SKM-1 treated with dmso at 0.1 percent for 144 hours (cell line): ENCODE results near the gene FAXDC2.

Experiments used
- DNase-seq: peaks from one replicate; lab custom pipeline; 2025; ENCODE audit not compliant: unreplicated experiment; lab: John Stamatoyannopoulos, UW

Gene FAXDC2

DNA sequence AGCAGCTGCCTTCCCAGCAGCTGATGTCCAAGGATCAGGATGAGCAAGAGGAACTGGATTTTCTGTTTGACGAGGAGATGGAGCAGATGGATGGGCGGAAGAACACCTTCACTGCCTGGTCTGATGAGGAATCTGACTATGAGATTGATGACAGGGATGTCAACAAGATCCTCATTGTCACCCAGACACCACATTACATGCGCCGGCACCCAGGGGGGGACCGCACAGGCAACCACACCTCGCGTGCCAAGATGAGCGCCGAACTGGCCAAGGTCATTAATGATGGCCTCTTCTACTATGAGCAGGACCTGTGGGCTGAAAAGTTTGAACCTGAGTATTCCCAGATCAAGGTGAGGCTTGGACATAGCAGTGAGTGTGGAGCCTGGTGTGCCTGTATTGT lies 48.4 kb downstream of the FAXDC2 start:
- no peak for DNase-seq

DNA sequence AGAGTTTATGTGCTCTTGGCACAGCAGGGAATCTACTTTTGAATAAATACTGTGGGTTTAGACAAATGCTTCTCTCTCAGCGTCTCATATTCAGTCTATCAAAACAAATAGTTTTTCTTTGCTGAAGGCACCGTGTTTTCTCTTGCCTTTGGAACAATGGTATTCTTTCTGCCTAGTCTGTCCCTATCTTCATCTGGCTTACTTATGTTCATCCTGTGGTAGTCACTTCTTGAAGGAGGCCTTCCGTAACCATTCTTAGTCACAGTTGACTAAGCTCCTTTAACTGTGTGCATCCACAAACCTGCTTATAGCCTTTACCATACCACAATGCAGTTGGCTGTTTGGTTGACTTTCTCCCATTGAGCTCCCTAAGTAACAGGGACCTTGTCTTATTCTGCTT lies 49.3 kb downstream of the FAXDC2 start:
- no peak for DNase-seq

DNA sequence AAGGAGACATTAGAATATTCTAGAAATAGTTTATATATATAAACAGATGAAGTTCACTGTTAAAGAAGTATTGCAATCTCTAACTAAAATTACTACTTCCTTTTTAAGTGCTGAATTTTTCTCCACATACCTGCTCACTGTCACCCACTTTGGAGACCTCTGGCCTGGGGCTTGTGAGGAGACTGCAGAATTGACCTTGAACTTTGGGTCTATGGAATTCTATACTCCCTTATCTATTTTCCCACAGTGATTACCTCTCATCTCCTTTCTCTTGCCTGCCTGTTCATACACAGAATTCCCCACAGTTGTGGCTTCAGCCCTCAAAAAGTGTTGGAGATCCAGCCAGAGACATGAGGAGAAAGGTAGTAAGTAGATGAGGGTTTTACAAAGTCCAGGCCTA lies 49.8 kb downstream of the FAXDC2 start:
- no peak for DNase-seq

DNA sequence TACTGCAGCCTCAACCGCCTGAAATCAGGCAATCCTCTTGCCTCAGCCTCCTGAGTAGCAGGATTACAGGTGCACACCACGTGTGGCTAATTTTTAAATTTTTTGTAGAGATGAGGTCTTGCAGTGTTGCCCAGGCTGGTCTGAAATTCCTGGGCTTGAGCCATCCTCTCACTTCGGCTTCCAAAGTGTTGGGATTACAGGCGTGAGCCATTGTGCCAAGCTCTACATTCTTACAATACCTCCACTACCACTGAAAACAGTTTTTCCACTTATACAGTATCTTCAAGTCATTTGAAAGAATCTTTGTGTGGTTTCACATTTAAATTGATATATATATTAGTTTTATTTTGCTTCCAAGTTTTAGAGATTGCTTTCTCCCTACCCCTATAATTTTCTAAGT lies 52.6 kb downstream of the FAXDC2 start:
- no peak for DNase-seq

DNA sequence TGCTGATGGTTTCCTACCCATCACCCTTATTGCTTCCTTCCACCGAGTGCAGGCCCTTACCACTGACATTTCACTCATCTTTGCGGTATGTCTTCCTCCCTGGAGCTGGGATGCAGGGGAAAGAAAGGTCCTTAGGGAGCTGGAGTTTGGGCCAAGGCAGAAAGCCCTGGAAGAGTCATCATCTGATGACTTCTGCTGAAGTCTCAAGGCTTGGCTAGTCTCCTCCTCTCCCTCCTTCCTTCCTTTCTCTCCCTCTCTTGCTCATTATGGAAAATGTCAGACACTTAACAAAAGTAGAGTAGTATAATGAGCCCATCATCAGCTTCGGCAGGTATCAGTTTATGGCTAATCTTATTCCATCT lies 55.2 kb downstream of the FAXDC2 start:
- no peak for DNase-seq

- DNase-seq, result no peak
Observed at GRCh38 chr5:154794525-154795234, 55.7 kb downstream of the FAXDC2 start.

DNA sequence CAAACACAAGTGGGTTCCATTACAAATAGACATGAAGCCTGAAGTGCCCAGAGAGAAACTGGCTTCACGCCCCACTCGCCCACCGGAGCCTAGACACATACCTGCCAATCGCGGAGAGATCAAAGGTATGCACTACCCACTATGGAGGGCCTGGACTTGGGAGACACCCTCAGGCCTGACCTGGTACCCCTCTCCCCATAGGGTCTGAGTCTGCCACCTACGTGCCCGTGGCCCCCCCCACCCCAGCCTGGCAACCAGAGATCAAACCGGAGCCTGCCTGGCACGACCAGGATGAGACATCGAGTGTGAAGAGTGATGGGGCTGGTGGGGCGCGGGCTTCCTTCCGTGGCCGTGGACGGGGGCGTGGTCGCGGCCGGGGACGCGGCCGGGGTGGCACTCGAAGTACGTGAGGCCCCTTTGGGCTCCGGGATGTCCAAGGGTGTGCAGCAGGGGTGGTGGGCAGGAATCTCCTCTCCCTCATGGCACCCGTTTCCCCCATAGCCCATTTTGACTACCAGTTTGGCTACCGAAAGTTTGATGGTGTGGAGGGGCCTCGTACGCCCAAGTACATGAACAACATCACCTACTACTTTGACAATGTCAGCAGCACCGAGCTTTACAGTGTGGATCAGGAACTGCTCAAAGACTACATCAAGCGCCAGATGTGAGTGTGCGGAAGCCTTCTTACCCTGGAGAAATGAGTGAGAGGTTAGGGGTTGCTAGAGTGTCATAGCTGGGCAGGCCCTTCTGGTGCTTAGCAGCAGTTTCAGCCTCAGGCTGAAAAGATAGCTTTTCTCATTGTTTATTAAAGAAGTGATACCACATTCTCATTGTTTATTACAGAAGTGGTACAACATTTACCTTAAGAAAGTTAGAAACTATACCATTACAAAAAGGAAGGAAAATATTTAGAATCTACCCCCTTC lies 56.5 kb downstream of the FAXDC2 start:
- no peak for DNase-seq

- no peak for DNase-seq
Observed at GRCh38 chr5:154791535-154791934, 58.9 kb downstream of the FAXDC2 start.

DNA sequence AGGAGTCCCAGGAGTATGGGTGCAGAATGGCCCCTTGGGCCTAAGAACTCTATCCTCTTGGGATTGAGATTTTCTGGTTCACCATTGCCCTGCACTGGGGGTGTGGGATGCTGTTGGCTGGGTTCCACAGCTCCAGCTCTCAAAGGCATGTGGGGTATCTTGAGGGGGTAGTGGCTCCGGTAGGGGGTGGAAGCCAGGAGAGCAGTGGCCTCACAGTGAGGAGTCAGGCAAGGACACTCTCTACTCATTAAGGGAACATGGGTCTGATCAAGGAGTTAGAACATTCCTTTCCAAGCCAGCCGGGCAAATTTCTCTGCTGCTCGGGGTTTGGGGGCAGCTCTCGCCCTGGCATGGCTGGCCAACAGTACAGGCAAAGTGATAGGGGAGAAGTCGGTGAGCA lies 62.2 kb downstream of the FAXDC2 start:
- no peak for DNase-seq

DNA sequence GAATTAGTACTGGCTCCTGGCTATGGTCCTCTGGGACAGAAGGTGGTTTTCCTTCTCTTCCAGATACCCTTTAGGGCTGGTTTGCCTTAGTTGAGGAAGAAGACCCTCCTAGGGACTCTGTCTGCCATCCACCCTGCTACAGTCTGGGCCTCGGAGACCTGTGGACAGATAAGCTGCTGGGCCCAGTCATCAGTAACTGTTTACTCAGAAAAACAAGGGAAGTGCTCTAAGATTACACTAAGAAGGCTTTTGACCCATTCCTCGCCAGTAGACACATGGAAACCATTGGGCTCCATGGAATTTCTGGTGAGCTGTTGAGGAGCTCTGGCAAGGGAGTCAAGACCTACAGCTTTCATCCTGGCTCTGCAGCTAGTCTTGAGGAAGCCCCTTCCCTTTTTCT lies 64.0 kb downstream of the FAXDC2 start:
- DNase-seq, result no peak

DNA sequence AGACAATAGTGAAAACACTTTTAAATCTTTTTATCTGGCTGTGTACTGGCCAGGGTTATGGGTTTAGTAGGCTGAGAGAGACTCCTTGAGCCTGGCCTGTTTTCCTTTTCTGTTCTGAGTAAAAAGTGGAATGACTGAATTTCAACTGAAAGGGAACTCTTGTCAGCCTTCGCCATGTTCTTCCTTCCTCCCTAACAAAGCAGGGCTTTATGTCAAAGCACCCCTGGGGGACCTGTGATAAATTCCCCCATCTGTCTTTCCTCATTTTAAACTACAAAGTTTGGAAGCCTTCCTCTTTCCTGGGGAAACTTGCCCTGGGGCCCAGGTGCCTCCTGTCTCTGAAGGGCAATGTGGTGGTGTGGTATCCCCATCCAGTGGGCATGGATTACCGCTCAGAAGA lies 65.5 kb downstream of the FAXDC2 start:
- DNase-seq, result no peak

DNA sequence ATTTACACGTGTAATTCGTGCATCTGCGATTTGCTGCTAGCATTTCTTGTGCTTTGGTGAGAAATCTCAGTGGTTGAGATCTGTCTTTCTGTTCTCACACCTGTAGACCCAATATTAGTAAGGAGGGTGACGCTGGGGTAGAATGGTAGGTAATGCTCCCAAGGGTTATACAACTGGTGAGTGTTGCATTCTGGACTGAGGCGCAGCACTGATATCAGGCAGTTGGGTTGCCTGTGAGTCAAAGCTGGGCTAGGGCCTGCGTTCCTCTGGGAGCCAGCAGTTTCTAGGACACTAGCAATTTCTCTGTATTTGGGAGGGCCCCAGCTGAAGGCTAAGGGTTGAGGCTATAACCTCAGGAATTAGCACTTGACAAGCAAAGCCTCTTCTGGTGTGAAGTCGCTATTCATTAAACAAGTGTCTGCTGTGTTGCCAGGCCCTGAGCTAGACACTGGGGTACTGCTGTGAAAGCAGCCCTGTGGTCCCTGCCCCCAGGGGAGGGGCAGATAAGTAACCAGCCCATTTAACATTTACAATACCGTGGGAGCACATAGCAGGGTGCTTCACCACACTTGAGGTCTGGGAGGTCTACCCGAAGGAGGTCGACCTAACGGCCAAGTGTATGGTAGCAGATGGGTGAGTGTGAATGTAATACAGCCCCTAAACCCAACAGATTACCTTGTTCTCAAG lies 66.5 kb downstream of the FAXDC2 start:
- DNase-seq, result no peak

- no peak for DNase-seq
Observed at GRCh38 chr5:154782812-154783592, 67.4 kb downstream of the FAXDC2 start.

DNA sequence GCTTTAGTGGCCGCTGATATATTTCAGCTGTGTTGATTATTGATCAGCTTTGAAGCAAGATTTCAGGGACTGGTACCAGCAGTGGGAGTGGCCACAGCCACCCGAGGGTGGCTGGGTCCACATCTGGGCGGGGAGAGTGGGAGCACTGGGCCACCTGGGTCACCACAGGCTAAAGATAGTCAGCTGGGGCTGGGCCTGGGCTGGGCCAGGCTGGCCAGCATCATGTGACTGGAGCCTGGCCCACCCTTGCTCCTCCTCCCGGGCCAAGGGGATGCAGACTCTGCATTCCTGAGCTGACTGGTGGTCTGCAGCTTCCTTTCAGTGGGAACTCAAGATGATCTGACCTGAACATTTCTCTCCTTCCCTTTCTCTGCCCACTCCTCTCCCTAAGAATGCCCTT lies 68.1 kb downstream of the FAXDC2 start:
- no peak for DNase-seq

- DNase-seq, result no peak
Observed at GRCh38 chr5:154780128-154780527, 70.3 kb downstream of the FAXDC2 start.

DNA sequence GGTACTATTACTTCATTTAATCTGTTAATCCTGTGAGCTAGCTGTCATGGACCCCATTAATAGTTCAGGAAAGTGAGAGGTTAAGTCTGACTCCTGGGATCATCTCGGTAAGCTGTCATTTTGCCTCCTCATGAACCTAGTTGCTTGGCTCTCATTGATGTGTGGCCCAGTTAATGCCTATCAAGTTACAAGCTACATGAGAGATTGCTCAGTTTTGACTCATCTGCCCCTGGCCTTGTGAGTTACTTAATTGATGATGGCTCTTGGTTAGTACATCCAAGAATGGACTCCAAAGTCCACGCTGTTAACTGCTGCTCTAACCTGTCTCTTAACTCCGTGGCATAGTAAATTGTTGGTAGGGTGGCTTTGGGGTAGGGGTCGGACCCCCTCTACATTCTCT lies 71.3 kb downstream of the FAXDC2 start:
- DNase-seq, result no peak

- no peak for DNase-seq
Observed at GRCh38 chr5:154778534-154778933, 71.9 kb downstream of the FAXDC2 start.

DNA sequence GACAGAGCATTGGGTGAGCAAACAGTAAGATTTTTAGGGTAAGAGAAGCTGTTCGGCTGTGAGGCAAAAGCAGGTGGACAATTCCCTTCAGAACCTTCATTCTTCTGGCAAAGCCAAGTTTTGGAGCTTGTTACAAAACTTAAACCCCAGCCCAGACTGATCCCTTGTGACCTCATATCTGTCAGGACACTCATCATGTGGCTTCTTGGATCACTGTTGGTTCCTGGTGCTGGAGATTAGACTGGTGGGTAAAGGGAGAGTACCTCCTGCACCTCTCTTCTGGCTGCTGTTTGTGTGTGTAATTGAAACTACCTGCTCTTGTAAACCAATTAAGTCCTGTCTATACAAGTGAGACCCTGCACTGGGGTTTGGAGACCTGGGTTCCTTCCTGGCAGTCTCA lies 74.2 kb downstream of the FAXDC2 start:
- DNase-seq, result no peak

GRCh38 chr5:154773326-154773725 lies 77.1 kb downstream of the FAXDC2 start:
- no peak for DNase-seq

DNA sequence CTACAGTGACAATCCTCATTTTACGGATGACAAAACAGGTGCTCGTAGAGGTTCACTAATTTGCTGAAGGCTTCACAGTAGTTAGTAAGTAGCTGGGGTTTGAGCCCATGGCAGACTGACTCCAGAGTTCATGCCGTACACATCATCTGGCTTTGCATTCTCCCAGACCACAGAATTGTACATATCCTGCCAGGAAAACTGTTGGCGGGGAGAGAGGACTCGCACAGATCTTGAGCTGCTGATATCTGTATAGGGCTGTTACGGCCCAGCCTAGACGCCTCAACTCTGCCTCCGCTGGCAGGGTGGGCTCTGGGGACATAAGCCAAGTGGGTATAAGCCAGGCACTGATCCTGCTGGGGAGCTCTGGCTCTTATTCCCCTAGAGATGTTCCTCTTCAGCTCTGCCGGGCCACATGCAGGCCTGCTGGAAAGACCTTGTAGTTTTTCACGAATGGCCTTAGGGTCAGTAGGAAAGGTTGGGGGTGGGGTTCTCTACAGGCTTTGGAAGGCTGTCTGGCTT lies 79.0 kb downstream of the FAXDC2 start:
- DNase-seq, result no peak

GRCh38 chr5:154770111-154770510 lies 80.3 kb downstream of the FAXDC2 start:
- no peak for DNase-seq
